GM19351 (cell line): ENCODE measurements around the gene TMEM178A.
A peak's percentile ranks its signal among the peaks of the same experiment; 100 is the strongest.
"Not testable (repeated sequence)": the region's sequence is repeated elsewhere in the genome, so short reads cannot be mapped to it uniquely, and the experiment has no call there.

Source experiments
- ATAC-seq: cut with Tn5 transposase; IDR thresholded peaks from one replicate; pipeline ENCODE4 v1.9.1; 2021; ENCODE audit warnings: mild to moderate bottlenecking, moderate library complexity; ENCODE audit not compliant: unreplicated experiment

Gene TMEM178A

DNA sequence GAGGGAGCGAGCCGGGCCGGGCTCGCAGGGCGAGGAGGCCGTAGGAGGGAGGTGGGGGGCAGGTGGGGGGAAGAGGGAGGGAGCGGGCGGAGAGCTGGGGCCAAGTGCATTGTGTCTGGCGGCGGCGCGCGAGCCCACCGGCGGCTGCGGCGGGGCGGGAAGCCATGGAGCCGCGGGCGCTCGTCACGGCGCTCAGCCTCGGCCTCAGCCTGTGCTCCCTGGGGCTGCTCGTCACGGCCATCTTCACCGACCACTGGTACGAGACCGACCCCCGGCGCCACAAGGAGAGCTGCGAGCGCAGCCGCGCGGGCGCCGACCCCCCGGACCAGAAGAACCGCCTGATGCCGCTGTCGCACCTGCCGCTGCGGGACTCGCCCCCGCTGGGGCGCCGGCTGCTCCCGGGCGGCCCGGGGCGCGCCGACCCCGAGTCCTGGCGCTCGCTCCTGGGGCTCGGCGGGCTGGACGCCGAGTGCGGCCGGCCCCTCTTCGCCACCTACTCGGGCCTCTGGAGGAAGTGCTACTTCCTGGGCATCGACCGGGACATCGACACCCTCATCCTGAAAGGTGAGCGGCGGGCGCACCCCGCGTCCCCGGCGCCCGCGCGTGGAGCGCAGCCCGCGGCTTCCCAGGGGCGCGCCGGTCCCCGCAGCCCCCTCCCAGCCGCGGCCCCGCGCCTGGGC, at the start of gene TMEM178A:
TMEM178A (plus strand) TSS at position 107 of the 680 bp plus-strand sequence; CDS start at position 165, 58 bp downstream.
- ATAC-seq: peak; percentile 52

DNA sequence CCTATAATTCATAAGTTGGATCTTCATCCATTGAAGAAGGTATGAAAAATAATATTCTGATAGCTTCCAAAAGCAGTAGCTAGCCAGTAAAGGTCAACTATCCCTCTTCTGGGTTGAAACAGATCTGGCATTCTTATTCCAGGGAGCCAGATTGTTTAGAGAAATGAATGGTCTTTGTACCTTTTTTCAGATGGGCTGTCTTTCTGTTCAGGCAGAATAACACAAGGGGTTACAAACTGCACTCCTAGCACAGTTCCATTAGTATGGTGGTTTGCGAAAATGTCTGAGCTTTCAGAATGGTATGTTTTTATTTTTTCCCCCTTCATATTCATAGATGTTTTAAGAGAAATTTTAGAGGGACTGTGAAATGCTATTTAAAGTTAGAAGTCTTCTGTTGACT, 47.5 kb upstream of the TMEM178A start:
- no peak for ATAC-seq

- no peak for ATAC-seq
Measured at GRCh38 chr2:39618736-39619135, 47.0 kb upstream of the TMEM178A start.

DNA sequence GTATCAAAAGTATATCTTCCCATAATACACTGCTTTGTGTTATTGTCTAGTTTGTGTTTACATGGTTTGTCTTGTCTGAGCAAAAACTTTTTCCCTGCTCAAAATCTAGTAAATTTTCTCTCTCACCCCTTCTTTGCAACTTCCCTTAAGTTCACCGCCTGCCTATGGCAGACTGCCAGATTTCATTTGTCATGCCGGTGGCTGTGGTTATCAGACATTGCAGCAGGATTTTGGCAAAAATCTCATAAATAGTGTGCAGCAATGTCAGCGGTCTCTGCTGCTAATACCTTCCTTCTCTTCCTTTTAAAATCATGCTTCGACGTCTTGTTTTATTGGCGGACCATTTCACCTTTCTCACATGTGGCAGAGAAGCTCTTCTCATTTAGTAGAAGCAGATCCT, 45.6 kb upstream of the TMEM178A start:
- no peak for ATAC-seq

DNA sequence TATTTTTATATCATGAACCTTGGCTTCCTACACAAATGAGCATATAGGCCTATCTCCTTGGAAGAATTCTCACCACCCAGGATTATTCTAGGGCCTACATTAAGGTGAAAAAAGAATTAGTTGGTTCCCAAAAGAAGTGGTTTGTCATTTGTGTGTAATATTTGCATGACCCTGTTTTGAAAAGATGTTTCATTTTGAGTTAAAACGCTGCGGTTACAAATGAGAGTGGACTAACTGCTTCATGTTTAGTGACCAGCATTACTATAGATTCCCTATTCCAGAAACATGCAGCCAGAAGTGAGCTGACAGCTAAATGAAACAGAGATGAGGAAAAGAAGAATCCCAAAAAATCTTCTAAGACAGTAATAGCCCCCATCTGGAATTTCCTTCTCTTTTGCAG, 44.1 kb upstream of the TMEM178A start:
- ATAC-seq: peak; percentile 66

GRCh38 chr2:39622860-39623259, 42.9 kb upstream of the TMEM178A start:
- no peak for ATAC-seq

- no peak for ATAC-seq
Measured at GRCh38 chr2:39623917-39624316, 41.8 kb upstream of the TMEM178A start.

DNA sequence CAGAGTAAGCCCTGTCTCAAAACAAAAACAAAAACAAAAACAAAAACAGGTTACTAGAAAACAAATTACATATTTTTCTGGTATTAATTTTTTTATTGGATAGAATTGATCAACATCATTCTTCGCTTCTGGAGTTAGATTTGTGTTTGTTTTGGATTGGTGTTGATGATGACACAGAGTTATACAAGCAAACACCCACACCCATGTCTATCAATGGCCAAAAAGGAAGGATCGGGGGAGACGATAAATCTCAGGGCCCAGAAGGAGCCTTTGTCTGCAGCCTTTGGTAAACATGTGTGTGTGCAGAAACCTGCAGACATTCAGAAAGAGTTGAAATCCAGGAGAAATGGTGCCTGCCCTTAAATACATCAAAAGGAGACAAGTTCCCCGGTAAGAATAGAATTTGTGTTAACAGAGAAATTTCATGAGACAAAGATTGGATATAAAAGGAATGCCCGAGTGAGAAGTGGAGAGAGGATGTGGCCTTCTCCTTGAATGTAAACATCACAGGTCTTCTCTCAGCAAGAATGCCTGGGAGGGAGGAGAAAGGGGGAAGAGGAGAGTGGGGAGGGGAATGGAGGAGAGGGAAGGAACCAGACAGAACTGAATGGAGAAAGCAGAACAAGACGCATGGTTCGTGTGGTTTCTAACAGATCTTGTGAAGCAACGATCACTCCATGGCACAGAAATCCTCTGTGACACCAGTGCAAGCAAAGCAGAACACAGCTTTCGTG, 40.4 kb upstream of the TMEM178A start:
- ATAC-seq: no peak

GRCh38 chr2:39625927-39626270, 39.8 kb upstream of the TMEM178A start:
- no peak for ATAC-seq

DNA sequence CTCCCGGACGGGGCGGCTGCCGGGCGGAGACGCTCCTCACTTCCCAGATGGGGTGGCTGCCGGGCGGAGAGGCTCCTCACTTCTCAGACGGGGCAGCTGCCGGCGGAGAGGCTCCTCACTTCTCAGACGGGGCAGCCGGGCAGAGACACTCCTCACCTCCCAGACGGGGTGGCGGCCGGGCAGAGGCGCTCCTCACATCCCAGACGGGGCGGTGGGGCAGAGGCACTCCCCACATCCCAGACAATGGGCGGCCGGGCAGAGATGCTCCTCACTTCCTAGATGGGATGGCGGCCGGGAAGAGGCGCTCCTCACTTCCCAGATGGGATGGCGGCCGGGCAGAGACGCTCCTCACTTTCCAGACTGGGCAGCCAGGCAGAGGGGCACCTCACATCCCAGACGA, 37.4 kb upstream of the TMEM178A start:
- ATAC-seq: not testable (repeated sequence)

- no peak for ATAC-seq
Measured at GRCh38 chr2:39629646-39630045, 36.1 kb upstream of the TMEM178A start.

DNA sequence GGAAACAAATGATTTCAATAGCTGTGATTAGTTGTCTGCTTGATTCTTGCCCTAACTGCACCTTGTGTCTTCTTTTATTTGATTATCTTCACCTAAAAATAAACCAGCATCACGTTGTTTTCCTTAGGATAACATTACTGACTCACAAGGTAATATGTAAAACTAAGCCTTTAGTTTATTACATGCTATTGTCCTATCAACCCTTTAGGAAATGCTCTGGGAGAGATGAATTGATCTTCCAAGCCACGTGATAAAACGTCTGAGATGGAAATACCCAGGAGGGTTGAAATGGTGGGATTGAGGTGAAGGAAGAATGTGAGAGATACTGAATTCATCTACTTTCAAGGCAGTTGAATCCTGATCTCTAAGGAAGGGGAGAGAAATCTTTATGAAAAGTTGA, 34.5 kb upstream of the TMEM178A start:
- ATAC-seq: no peak

- no peak for ATAC-seq
Measured at GRCh38 chr2:39631718-39632117, 34.0 kb upstream of the TMEM178A start.

- ATAC-seq: no peak
Measured at GRCh38 chr2:39632876-39633275, 32.8 kb upstream of the TMEM178A start.

DNA sequence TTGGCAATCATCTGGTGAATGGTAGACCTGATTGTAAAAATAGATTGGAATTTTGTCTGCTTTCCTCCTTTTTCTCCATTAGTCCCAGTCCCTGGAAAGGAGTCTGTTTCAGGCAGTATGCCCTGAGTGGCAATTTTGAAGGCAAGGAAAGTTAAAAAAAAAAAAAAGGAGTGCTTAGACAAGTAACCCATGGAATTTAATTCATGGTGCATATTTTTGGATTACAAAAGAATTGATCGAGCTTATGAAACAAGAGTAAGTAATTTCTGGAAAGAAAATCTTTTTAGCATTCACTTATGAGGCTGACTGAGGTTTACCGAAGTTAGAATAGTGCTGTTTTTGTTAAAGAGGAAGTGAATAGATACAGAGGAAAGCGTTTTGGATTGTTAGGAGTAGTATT, 29.4 kb upstream of the TMEM178A start:
- no peak for ATAC-seq

- ATAC-seq: no peak
Measured at GRCh38 chr2:39638581-39638980, 27.1 kb upstream of the TMEM178A start.

DNA sequence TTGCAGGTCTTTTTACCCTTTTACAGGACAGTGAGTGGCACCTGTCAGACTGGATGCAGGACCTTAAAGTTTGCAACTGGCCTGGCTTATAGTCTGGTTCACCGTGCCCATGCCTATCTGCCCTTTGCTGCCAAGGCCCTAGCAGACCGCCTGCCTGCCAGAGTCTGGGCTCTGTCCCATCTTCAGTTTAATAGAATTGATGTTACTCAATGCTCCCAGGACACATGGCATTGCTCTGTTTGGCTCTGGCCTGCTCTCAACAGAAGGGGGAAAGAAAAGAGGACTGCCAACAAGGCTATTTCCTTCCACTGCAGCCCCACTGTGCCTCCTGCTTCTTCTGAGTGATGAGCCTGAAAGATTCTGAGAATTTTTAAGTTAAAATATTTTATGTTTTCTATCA, 25.6 kb upstream of the TMEM178A start:
- no peak for ATAC-seq

- ATAC-seq: no peak
Measured at GRCh38 chr2:39640681-39641080, 25.0 kb upstream of the TMEM178A start.

- ATAC-seq: no peak
Measured at GRCh38 chr2:39641635-39642034, 24.1 kb upstream of the TMEM178A start.

DNA sequence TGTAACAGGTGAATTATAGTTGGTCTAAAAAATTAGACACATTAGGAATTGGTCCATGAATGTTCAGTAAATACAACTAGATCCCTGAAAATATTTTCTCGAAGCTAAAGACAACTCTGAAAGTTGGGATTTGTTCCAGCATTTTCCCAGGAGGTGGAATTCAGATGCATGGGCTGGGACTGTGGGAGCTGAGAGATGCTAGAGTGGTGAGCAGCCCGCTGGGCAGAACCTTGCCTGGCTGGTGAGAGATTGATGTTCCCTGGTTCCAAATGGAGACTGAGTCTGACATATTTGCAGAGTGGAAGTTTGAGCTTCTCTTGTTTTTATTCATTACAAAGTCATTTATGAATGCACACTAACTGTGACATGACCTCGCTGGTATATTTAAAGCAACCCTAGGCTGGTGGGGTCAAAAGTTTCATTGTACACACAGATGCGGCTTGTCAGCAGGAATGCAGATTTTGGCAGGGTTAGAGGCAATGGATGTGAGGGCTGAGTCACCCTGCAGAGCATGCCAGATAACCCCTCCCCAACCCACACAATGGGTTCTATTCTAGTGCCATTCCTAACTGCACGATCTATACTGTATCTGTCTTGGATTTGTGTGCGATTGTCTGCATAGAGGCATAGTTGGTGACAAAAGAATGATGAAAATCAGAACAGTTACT, 23.5 kb upstream of the TMEM178A start:
- ATAC-seq: no peak

- ATAC-seq: no peak
Measured at GRCh38 chr2:39645826-39646225, 19.9 kb upstream of the TMEM178A start.

- no peak for ATAC-seq
Measured at GRCh38 chr2:39646267-39646666, 19.4 kb upstream of the TMEM178A start.
